ENCODE data around the gene ATP10A.

DNA sequence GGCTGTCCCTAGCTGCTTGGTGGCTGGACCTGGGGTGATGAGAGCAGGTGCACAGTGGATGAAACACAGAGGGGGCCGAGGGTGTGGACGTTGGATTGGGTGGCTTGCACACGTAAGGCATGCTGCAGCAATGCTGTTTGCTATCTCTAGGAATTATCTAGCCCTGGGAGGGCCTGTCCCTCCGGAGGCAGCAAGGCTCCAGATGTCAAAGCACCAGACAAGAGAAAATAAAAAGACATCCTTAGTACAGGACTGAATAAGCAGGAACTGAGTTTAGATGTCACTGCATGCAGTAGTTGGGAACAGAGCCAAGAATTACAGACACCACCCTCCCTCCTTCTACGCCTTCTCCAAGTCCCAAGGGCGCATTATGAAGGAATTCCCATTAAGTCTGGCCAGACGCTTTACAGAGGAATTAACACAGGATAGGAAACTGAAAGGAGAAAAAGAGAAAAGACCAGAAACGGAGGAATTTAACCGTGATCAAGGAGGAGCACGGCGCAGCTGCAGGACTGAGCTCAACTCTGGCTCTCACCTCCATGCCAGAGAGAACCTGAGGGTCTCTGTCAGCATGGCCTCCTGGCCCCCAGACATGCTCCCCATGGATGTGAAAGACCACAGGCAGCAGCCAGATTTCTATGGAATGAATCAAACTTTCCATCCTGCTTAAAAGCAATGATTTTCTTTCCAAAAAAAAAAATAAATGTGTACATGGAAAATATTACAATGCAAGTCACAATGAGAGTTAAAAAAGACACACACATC, 13.8 kb downstream of the ATP10A start:
- TF ChIP-seq CTCF (IDR thresholded peaks at IDR 0.05) (no peak), POLR2A (IDR thresholded peaks at IDR 0.05) (no peak)
